Esophagus muscularis mucosa (tissue), 4 donors: ENCODE results near the gene THSD4. TPM values are rescaled to one million over a fixed set of nuclear protein-coding genes. Genes with fewer than 3 reads are reported as not detected.

Experiments
- DNase-seq: peaks from one replicate; pipeline ENCODE4 v3.0.0-alpha.2; 2017; ENCODE audit errors: extremely low spot score
- H3K27ac ChIP-seq, 4 donors: fragments of 200-600 bp; sonication (generic); replicated peaks in 1 of 4; 1 replicate in 3 of 4; 2 replicates in 1 of 4; pipeline ENCODE4 v1.5.1; 2016 to 2019; ENCODE audit warnings: mild to moderate bottlenecking in 1 of 4
- H3K27me3 ChIP-seq, 4 donors: fragments of 200-600 bp; sonication (generic); one replicate each; pipeline versions ENCODE4 v1.5.1 to v1.6.0; 2016 to 2019
- H3K36me3 ChIP-seq, 4 donors: fragments of 200-600 bp; sonication (generic); one replicate each; pipeline ENCODE4 v1.5.1; 2016 to 2019
- H3K4me1 ChIP-seq, 4 donors: fragments of 200-600 bp; sonication (generic); one replicate each; pipeline ENCODE4 v1.5.1; 2016 to 2019
- H3K4me3 ChIP-seq, 4 donors: fragments of 200-600 bp; sonication (generic); 1 replicate in 2 of 4; 2 replicates in 2 of 4; pipeline ENCODE4 v1.5.1; 2016 to 2019; ENCODE audit warnings: mild to moderate bottlenecking in 4 of 4, moderate library complexity in 1 of 4
- H3K9me3 ChIP-seq, 4 donors: fragments of 200-600 bp; sonication (generic); 1 replicate in 3 of 4; 2 replicates in 1 of 4; pipeline ENCODE4 v1.5.1; 2016 to 2019
- CTCF ChIP-seq, 3 experiments: fragments of 200-600 bp in 2 of 3; fragments of 450-650 bp in 1 of 3; sonication (generic) in 2 of 3; IDR thresholded peaks; one replicate each; pipeline ENCODE4 v1.5.1; 2017 to 2019; ENCODE audit warnings: antibody characterized with exemption in 3 of 3, mild to moderate bottlenecking in 2 of 3, moderate library complexity in 1 of 3
- EP300 ChIP-seq: sonication (generic); formaldehyde crosslinking; IDR thresholded peaks from one replicate; pipeline ENCODE4 v1.6.1; 2017; ENCODE audit warnings: antibody characterized with exemption
- POLR2A ChIP-seq: fragments of 450-650 bp; IDR thresholded peaks from one replicate; pipeline ENCODE4 v1.6.1; 2017; ENCODE audit warnings: antibody characterized with exemption, moderate library complexity, mild to moderate bottlenecking, low read depth
- POLR2AphosphoS5 ChIP-seq, 2 donors: sonication (generic); formaldehyde crosslinking; IDR thresholded peaks; one replicate each; pipeline ENCODE4 v1.6.1; 2017; ENCODE audit warnings: antibody characterized with exemption in 2 of 2
- WGBS: methylation state at CpG from one replicate; pipeline ENCODE4 v1.1.5; 2018; 5-methylcytosine and 5-hydroxymethylcytosine counted together
- intact Hi-C: fragments of 100-400 bp; cut with DNase I; formaldehyde crosslinking; loops from one replicate; pipeline ENCODE4 v1.15.1; 2023
- total RNA-seq, 4 donors: library from RNA; depleted of rRNA; stranded (reverse); fragments of >200 nt; gene quantifications; one replicate each; pipeline versions ENCODE4 v1.1.0 to v1.2.1, GENCODE V29; 2016

Gene THSD4
- total RNA-seq, 4 donors from 2014 or later, result 3.2 to 6.6 (median 5.6) TPM

- Histone ChIP-seq H3K4me1 (peaks cover 21 to 25% (median 23%) of the 10 kb centered on the region in 4 donors), H3K36me3 (no peaks in the 10 kb centered on the region), H3K4me3 (peak overlapping the region in 3 of 4 donors; percentile 16 to 25 (median 20)), H3K27me3 (no peaks in the 10 kb centered on the region), H3K27ac (peak overlapping the region; percentile 70 to 74 (median 72)), H3K9me3 (no peaks in the 10 kb centered on the region)
- DNase-seq, result peak; percentile 91
- intact Hi-C loops, result no loop called here
- WGBS, result 21% methylated on average over 12 of the region's 12 CpGs
- TF ChIP-seq POLR2A (no peak), POLR2AphosphoS5 (IDR thresholded peaks at IDR 0.05) (peak; percentile 29 to 32), EP300 (no peak), CTCF (IDR thresholded peaks at IDR 0.05) (no peak)
These were observed 576.5 kb downstream of the THSD4 start for GRCh38 chr15:71691458-71692417.

GRCh38 chr15:71697236-71697635 lies 582.0 kb downstream of the THSD4 start:
- no peaks in the 10 kb centered on the region for H3K9me3 ChIP-seq
- no peak overlapping the region for H3K27ac ChIP-seq
- no peaks in the 10 kb centered on the region for H3K36me3 ChIP-seq
- H3K27me3 ChIP-seq, result no peaks in the 10 kb centered on the region
- intact Hi-C loops, result no loop called here
- WGBS, result 86% methylated on average over 6 of the region's 6 CpGs
- no peak for TF ChIP-seq POLR2AphosphoS5 (IDR thresholded peaks at IDR 0.05)
- no peak for TF ChIP-seq EP300
- TF ChIP-seq CTCF (IDR thresholded peaks at IDR 0.05), result no peak
- TF ChIP-seq POLR2A, result no peak
- DNase-seq, result peak; percentile 82
- H3K4me1 ChIP-seq, result peaks cover 7 to 9% (median 9%) of the 10 kb centered on the region in 4 donors
- H3K4me3 ChIP-seq, result no peak overlapping the region

- Histone ChIP-seq H3K27ac (no peak overlapping the region), H3K4me1 (peaks cover 0 to 2% (median 1%) of the 10 kb centered on the region in 4 donors), H3K27me3 (no peaks in the 10 kb centered on the region), H3K9me3 (no peaks in the 10 kb centered on the region), H3K4me3 (no peak overlapping the region), H3K36me3 (no peaks in the 10 kb centered on the region)
- intact Hi-C loops, result no loop called here
- DNase-seq, result peak; percentile 39
- TF ChIP-seq EP300, result no peak
- TF ChIP-seq POLR2AphosphoS5 (IDR thresholded peaks at IDR 0.05), result no peak
- TF ChIP-seq POLR2A, result no peak
- no peak for TF ChIP-seq CTCF (IDR thresholded peaks at IDR 0.05)
- 81% methylated on average over 3 of the region's 3 CpGs for WGBS
These were observed 582.8 kb downstream of the THSD4 start for GRCh38 chr15:71698030-71698429.

GRCh38 chr15:71698742-71699141 lies 583.5 kb downstream of the THSD4 start:
- no peak for DNase-seq
- H3K27me3 ChIP-seq, result no peaks in the 10 kb centered on the region
- no peak overlapping the region for H3K27ac ChIP-seq
- H3K4me1 ChIP-seq, result no peaks in the 10 kb centered on the region
- no peaks in the 10 kb centered on the region for H3K9me3 ChIP-seq
- 97% methylated on average over 1 of the region's 1 CpG for WGBS
- no peak overlapping the region for H3K4me3 ChIP-seq
- H3K36me3 ChIP-seq, result no peaks in the 10 kb centered on the region
- no peak for TF ChIP-seq CTCF (IDR thresholded peaks at IDR 0.05)
- no peak for TF ChIP-seq POLR2AphosphoS5 (IDR thresholded peaks at IDR 0.05)
- TF ChIP-seq EP300, result no peak
- no peak for TF ChIP-seq POLR2A
- intact Hi-C loops, result no loop called here
